Limb (tissue), 2 donors: ENCODE measurements around the gene ADRA1B.
A peak's percentile ranks its signal among the peaks of the same experiment; 100 is the strongest.

Experiments
- DNase-seq, 2 donors: peaks; one replicate each; pipeline ENCODE4 v3.0.0-alpha.2; 2016; ENCODE audit errors: extremely low spot score in 2 of 2

Gene ADRA1B

GRCh38 chr5:159928122-159928909 is 12.0 kb downstream of the ADRA1B start:
- DNase-seq = no peak

- DNase-seq = no peak
These were observed 12.9 kb downstream of the ADRA1B start for GRCh38 chr5:159929176-159929575.

GRCh38 chr5:159933531-159934485 is 17.5 kb downstream of the ADRA1B start:
- no peak for DNase-seq

- no peak for DNase-seq
These were observed 19.7 kb downstream of the ADRA1B start for GRCh38 chr5:159935946-159936345.

- DNase-seq = no peak
These were observed 20.5 kb downstream of the ADRA1B start for GRCh38 chr5:159936686-159937329.

- DNase-seq = no peak
These were observed 21.3 kb downstream of the ADRA1B start for GRCh38 chr5:159937580-159937979.

- DNase-seq = no peak
These were observed 27.0 kb downstream of the ADRA1B start for GRCh38 chr5:159943326-159943725.

GRCh38 chr5:159944056-159944600 is 27.8 kb downstream of the ADRA1B start:
- no peak for DNase-seq

- no peak for DNase-seq
These were observed 29.1 kb downstream of the ADRA1B start for GRCh38 chr5:159945359-159945758.

GRCh38 chr5:159947708-159948358 is 31.6 kb downstream of the ADRA1B start:
- DNase-seq = no peak

GRCh38 chr5:159951387-159951786 is 35.1 kb downstream of the ADRA1B start:
- no peak for DNase-seq

- DNase-seq = no peak
These were observed 35.6 kb downstream of the ADRA1B start for GRCh38 chr5:159951834-159952233.

GRCh38 chr5:159953609-159954008 is 37.3 kb downstream of the ADRA1B start:
- DNase-seq = no peak

GRCh38 chr5:159955056-159955624 is 38.9 kb downstream of the ADRA1B start:
- no peak for DNase-seq

- no peak for DNase-seq
These were observed 39.8 kb downstream of the ADRA1B start for GRCh38 chr5:159956074-159956473.

- DNase-seq = no peak
These were observed 45.2 kb downstream of the ADRA1B start for GRCh38 chr5:159961176-159962160.

- DNase-seq = no peak
These were observed 45.9 kb downstream of the ADRA1B start for GRCh38 chr5:159962214-159962613.

- no peak for DNase-seq
These were observed 47.7 kb downstream of the ADRA1B start for GRCh38 chr5:159963935-159964334.

- DNase-seq = peak; percentile 54 to 71
These were observed 49.0 kb downstream of the ADRA1B start for GRCh38 chr5:159965031-159965837.
